ENCODE data around the gene RTTN. TPM values are rescaled to one million over a fixed set of nuclear protein-coding genes. Genes with fewer than 3 reads are reported as not detected.

Gene RTTN
- total and polyA plus RNA-seq, 2 of the 13 experiments (the other 11 are each of a cell fraction or from before 2014, with no cell fraction given), result 5.4 to 18.7 TPM

DNA sequence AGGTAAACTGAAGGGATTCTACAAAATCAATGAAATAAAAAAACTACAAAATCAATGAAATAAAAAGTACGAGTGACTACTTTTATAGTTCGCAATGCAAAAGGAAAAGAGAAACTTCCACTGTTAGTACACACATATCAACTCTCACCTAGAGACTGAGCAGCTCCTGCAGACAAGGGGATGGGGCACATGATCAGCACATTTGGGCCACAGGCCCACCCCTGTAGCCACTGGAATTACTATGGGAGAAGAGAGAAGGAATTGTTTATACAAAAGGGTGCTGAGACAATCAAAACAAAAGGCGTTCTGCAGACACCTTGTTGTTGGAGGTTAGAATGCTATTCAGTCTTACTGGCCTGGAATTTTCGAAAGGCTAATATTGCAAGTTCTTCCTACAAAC is 223.1 kb downstream of the RTTN start:
- H3K9me3 ChIP-seq (ENCODE audit: low read length), result no peaks in the 10 kb centered on the region
- no peaks in the 10 kb centered on the region for H3K4me1 ChIP-seq (ENCODE audit: insufficient read depth, low read length)
- intact Hi-C loops (cut with micrococcal nuclease; ENCODE audit: unreplicated experiment), result no loop called here
- no peaks in the 10 kb centered on the region for H3K79me2 ChIP-seq (ENCODE audit: insufficient read depth, low read length)
- 96% methylated on average over 4 of the region's 4 CpGs for WGBS (ENCODE audit: low lambda C conversion rate)
- DNase-seq (ENCODE audit: low spot score), result no peak
- FAIRE-seq, result no peak
- BruUV-seq (replicated peaks), result no TSS peak
- ChIA-PET CTCF (ENCODE audit: low intra/inter-chr PET ratio, low total read pairs) (no interaction called here), POLR2A (no interaction called here)
- H3K27ac ChIP-seq (ENCODE audit: extremely low read length, insufficient read depth, low read length), result no peak overlapping the region
- TF ChIP-seq SATB2 (CRISPR knock-in tag; IDR thresholded peaks at IDR 0.05) (no peak), ZNF839 (CRISPR knock-in tag; IDR thresholded peaks at IDR 0.05; ENCODE audit: borderline replicate concordance) (no peak), ZIK1 (CRISPR knock-in tag; IDR thresholded peaks at IDR 0.05; ENCODE audit: borderline replicate concordance, low read depth) (no peak), NR2F6 (IDR thresholded peaks at IDR 0.05) (no peak), NR2F6 (CRISPR knock-in tag; IDR thresholded peaks at IDR 0.05) (no peak), SIN3B (IDR thresholded peaks at IDR 0.05; ENCODE audit: low read length) (no peak), SAFB2 (CRISPR knock-in tag; IDR thresholded peaks at IDR 0.05; ENCODE audit: borderline replicate concordance, low read depth) (no peak), POLR2G (IDR thresholded peaks at IDR 0.05; ENCODE audit: low read depth, low read length) (no peak), ADNP (CRISPR knock-in tag; IDR thresholded peaks at IDR 0.05) (no peak), ZNF34 (CRISPR knock-in tag; IDR thresholded peaks at IDR 0.05; ENCODE audit: borderline replicate concordance) (no peak), KDM5B (CRISPR knock-in tag; IDR thresholded peaks at IDR 0.05; ENCODE audit: borderline replicate concordance) (no peak)
- TF ChIP-seq, protein P1, sequence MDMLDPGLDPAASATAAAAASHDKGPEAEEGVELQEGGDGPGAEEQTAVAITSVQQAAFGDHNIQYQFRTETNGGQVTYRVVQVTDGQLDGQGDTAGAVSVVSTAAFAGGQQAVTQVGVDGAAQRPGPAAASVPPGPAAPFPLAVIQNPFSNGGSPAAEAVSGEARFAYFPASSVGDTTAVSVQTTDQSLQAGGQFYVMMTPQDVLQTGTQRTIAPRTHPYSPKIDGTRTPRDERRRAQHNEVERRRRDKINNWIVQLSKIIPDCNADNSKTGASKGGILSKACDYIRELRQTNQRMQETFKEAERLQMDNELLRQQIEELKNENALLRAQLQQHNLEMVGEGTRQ (IDR thresholded peaks at IDR 0.05; ENCODE audit: low read depth, low read length), result no peak
- TF ChIP-seq, protein P1 (CRISPR knock-in tag; IDR thresholded peaks at IDR 0.05; ENCODE audit: borderline replicate concordance), result no peak
- TF ChIP-seq, protein P2, sequence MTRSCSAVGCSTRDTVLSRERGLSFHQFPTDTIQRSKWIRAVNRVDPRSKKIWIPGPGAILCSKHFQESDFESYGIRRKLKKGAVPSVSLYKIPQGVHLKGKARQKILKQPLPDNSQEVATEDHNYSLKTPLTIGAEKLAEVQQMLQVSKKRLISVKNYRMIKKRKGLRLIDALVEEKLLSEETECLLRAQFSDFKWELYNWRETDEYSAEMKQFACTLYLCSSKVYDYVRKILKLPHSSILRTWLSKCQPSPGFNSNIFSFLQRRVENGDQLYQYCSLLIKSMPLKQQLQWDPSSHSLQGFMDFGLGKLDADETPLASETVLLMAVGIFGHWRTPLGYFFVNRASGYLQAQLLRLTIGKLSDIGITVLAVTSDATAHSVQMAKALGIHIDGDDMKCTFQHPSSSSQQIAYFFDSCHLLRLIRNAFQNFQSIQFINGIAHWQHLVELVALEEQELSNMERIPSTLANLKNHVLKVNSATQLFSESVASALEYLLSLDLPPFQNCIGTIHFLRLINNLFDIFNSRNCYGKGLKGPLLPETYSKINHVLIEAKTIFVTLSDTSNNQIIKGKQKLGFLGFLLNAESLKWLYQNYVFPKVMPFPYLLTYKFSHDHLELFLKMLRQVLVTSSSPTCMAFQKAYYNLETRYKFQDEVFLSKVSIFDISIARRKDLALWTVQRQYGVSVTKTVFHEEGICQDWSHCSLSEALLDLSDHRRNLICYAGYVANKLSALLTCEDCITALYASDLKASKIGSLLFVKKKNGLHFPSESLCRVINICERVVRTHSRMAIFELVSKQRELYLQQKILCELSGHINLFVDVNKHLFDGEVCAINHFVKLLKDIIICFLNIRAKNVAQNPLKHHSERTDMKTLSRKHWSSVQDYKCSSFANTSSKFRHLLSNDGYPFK (CRISPR knock-in tag; IDR thresholded peaks at IDR 0.05; ENCODE audit: borderline replicate concordance), result no peak
- TF ChIP-seq, protein P3, sequence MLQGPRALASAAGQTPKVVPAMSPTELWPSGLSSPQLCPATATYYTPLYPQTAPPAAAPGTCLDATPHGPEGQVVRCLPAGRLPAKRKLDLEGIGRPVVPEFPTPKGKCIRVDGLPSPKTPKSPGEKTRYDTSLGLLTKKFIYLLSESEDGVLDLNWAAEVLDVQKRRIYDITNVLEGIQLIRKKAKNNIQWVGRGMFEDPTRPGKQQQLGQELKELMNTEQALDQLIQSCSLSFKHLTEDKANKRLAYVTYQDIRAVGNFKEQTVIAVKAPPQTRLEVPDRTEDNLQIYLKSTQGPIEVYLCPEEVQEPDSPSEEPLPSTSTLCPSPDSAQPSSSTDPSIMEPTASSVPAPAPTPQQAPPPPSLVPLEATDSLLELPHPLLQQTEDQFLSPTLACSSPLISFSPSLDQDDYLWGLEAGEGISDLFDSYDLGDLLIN (CRISPR knock-in tag; IDR thresholded peaks at IDR 0.05; ENCODE audit: borderline replicate concordance), result no peak
- no peaks in the 10 kb centered on the region for H4K20me1 ChIP-seq (ENCODE audit: insufficient read depth, low read length)
- H3K27me3 ChIP-seq (ENCODE audit: control insufficient read depth in 1 of 2, insufficient read depth in 2 of 2, low read length in 2 of 2), result no peaks in the 10 kb centered on the region
- ATAC-seq, result no peak
- no peak overlapping the region for H3K4me2 ChIP-seq (ENCODE audit: low read depth, low read length)
- H2AFZ ChIP-seq (ENCODE audit: low read length), result no peak overlapping the region
- H3K9ac ChIP-seq (ENCODE audit: insufficient read depth, low read depth, low read length), result no peak overlapping the region
- no peak overlapping the region for H3K4me3 ChIP-seq (replicated peaks in 1 of 3; ENCODE audit: insufficient read depth in 1 of 3, low read depth in 2 of 3, low read length in 3 of 3)
- in situ Hi-C loops (cut with HindIII; ENCODE audit: extremely low pct_ligation_motif_present, low pct_unique_long_range_greater_than_20kb), result no loop called here
- H3K36me3 ChIP-seq (replicated peaks in 1 of 2; ENCODE audit: control insufficient read depth in 1 of 2, insufficient read depth in 2 of 2, low read length in 2 of 2), result no peaks in the 10 kb centered on the region
